ENCODE data around the gene AOPEP. TPM values are rescaled to one million over a fixed set of nuclear protein-coding genes. Genes with fewer than 3 reads are reported as not detected.

Gene AOPEP
- total RNA-seq, 5 donors from 2014 or later (not counting 1 experiment from before 2014, with no cell fraction given), result 10.4 to 14.8 (median 11.3) TPM

DNA sequence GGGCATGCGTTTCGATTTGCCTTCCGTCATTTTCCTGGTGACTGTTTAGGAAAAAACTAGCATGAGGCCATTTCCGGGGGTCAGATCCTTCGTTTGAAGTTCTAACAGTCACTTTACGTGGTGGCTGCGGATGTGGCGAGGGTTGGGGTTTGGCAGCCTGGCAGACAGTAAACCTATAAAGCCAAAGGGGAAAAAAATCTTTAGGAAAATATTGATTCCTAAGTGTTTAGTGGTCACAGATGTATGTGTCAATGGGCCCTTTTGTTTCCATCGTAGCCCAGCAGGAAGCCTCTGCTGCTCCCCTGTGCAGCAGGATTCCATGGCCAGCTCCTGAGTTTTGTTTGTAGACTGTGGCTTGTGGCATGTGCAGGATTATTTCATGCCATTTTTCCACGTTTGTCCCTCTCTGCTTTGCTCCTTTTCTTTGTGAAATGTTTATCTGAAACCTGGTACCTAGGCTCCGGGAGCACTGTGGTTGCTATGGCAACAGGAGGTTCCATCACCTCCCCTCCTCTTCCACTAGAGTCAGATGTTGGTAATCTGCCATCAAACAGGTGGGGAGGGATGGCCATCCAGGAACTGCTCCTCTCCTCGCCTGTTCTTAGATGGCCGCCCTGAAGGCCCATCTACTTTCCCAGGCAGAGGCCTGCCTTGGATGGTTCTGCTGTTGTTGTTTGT lies 202.3 kb downstream of the AOPEP start:
- CTCF ChIA-PET, result no interaction called here

GRCh38 chr9:94929369-94929756 lies 202.9 kb downstream of the AOPEP start:
- Histone ChIP-seq H3K4me3 (ENCODE audit: control insufficient read depth in 1 of 2, extremely low read depth in 1 of 2, low read length in 1 of 2) (no peak overlapping the region), H3K4me1 (ENCODE audit: control insufficient read depth in 1 of 2, extremely low read depth in 1 of 2, insufficient read depth in 2 of 2, low read length in 2 of 2) (no peaks in the 10 kb centered on the region), H3K27ac (ENCODE audit: low read length) (no peak overlapping the region), H3K27me3 (replicated peaks in 1 of 2; ENCODE audit: control insufficient read depth in 2 of 2, extremely low read depth in 1 of 2, insufficient read depth in 2 of 2, low read length in 1 of 2) (no peaks in the 10 kb centered on the region), H3K9me3 (no peaks in the 10 kb centered on the region), H3K36me3 (ENCODE audit: control insufficient read depth in 2 of 2, extremely low read depth in 1 of 2, insufficient read depth in 1 of 2, low read length in 1 of 2) (no peaks in the 10 kb centered on the region)
- peaks cover 33% of the 10 kb centered on the region for H3K36me3 Mint-ChIP-seq
- H3K9me3 Mint-ChIP-seq, result no peaks in the 10 kb centered on the region
- POLR2A ChIA-PET, result no interaction called here
- no peak overlapping the region for H3K4me3 Mint-ChIP-seq
- H3K4me1 Mint-ChIP-seq, result no peaks in the 10 kb centered on the region
- no peak overlapping the region for H3K27ac Mint-ChIP-seq
- no peak for DNase-seq
- no peaks in the 10 kb centered on the region for H3K27me3 Mint-ChIP-seq
- WGBS (ENCODE audit: insufficient coverage), result 90% methylated on average over 7 of the region's 9 CpGs
- ATAC-seq (replicated peaks in 1 of 4), result no peak
- CTCF ChIA-PET, result no interaction called here

More for the DNA sequence above, 202.3 kb downstream of the AOPEP start:
- ATAC-seq (replicated peaks in 1 of 4) (no peak), DNase-seq (no peak)
- Mint-ChIP-seq H3K4me1 (no peaks in the 10 kb centered on the region), H3K27ac (no peak overlapping the region), H3K27me3 (no peaks in the 10 kb centered on the region), H3K9me3 (no peaks in the 10 kb centered on the region), H3K4me3 (no peak overlapping the region), H3K36me3 (peaks cover 37% of the 10 kb centered on the region)
- no peaks in the 10 kb centered on the region for H3K27me3 ChIP-seq (replicated peaks in 1 of 2; ENCODE audit: control insufficient read depth in 2 of 2, extremely low read depth in 1 of 2, insufficient read depth in 2 of 2, low read length in 1 of 2)
- no peaks in the 10 kb centered on the region for H3K4me1 ChIP-seq (ENCODE audit: control insufficient read depth in 1 of 2, extremely low read depth in 1 of 2, insufficient read depth in 2 of 2, low read length in 2 of 2)
- H3K27ac ChIP-seq (ENCODE audit: low read length), result no peak overlapping the region
- H3K4me3 ChIP-seq (ENCODE audit: control insufficient read depth in 1 of 2, extremely low read depth in 1 of 2, low read length in 1 of 2), result no peak overlapping the region
- H3K36me3 ChIP-seq (ENCODE audit: control insufficient read depth in 2 of 2, extremely low read depth in 1 of 2, insufficient read depth in 1 of 2, low read length in 1 of 2), result peaks cover 0 to 2% of the 10 kb centered on the region in 2 donors
- POLR2A ChIA-PET, result no interaction called here
- H3K9me3 ChIP-seq, result no peaks in the 10 kb centered on the region
- 90% methylated on average over 8 of the region's 13 CpGs for WGBS (ENCODE audit: insufficient coverage)

DNA sequence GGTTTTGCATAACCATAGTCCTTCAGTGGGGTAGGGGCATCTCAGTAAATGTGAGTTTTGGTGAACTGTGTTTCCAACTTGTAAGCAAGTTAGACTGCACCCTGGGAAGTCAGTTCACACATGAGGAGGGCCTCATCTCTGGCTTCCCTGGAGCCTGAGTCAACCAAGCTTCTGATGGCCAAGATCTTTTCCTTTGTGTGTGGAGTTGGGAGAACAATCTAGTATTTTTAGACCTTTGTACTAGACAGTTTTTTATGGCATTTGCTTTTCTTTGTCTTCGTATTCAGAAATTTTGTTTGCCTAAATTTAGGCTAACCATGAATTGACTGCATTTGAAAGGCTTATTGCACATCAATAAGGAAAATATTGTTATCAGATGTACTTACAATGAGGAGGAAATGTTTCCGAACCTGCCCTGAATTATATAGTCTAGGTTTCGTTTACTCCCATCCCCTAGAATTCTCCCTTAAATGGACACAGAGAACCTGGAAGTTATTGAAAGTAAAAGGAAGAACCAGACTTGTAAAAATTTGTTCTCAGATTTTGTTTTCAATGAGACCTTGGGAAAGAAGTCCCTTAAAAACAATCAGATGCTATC lies 204.6 kb downstream of the AOPEP start:
- no peaks in the 10 kb centered on the region for H3K4me1 Mint-ChIP-seq
- H3K9me3 Mint-ChIP-seq, result no peaks in the 10 kb centered on the region
- CTCF ChIA-PET, result interaction anchor here in 1 of 2 donors (0.5 to 0.6 kb wide), 2 partner anchors 12 to 70 kb away, joined by 3 read pairs; no protein-coding TSS in a partner anchor
- Histone ChIP-seq H3K9me3 (no peaks in the 10 kb centered on the region), H3K27me3 (replicated peaks in 1 of 2; ENCODE audit: control insufficient read depth in 2 of 2, extremely low read depth in 1 of 2, insufficient read depth in 2 of 2, low read length in 1 of 2) (no peaks in the 10 kb centered on the region), H3K4me1 (ENCODE audit: control insufficient read depth in 1 of 2, extremely low read depth in 1 of 2, insufficient read depth in 2 of 2, low read length in 2 of 2) (no peaks in the 10 kb centered on the region), H3K36me3 (ENCODE audit: control insufficient read depth in 2 of 2, extremely low read depth in 1 of 2, insufficient read depth in 1 of 2, low read length in 1 of 2) (no peaks in the 10 kb centered on the region), H3K4me3 (ENCODE audit: control insufficient read depth in 1 of 2, extremely low read depth in 1 of 2, low read length in 1 of 2) (no peak overlapping the region), H3K27ac (ENCODE audit: low read length) (no peak overlapping the region)
- H3K27me3 Mint-ChIP-seq, result no peaks in the 10 kb centered on the region
- POLR2A ChIA-PET, result no interaction called here
- H3K27ac Mint-ChIP-seq, result no peak overlapping the region
- DNase-seq, result no peak
- no CpG with 5 or more reads among the region's 3 CpGs for WGBS (ENCODE audit: insufficient coverage)
- peaks cover 35% of the 10 kb centered on the region for H3K36me3 Mint-ChIP-seq
- ATAC-seq (replicated peaks in 1 of 4), result no peak
- no peak overlapping the region for H3K4me3 Mint-ChIP-seq

DNA sequence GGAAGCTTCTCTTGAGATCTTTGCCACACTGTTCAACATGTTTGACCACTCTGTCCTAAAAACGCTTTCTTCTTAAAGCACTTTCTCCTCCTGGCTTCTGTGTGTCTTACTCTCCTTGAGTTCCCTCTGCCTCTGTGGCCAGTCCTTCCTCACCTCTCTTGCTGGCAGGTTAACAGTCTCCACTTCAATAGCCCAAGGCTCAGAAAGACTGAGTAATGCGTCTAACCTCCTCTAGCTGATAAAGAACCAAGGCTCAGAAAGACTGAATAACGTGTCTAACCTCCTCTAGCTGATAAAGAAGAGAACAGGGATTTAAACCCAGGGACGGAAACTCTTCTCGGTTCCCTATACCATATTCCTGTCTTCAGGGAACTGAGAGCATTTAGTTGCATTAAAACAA lies 205.2 kb downstream of the AOPEP start:
- WGBS (ENCODE audit: insufficient coverage), result 90% methylated on average over 4 of the region's 5 CpGs
- CTCF ChIA-PET, result interaction anchor here in 1 of 2 donors (0.6 kb wide), 1 partner anchor 71 kb away, joined by 3 read pairs; no protein-coding TSS in a partner anchor

GRCh38 chr9:94932652-94933510 lies 206.4 kb downstream of the AOPEP start:
- ATAC-seq (replicated peaks in 1 of 4), result no peak
- no peaks in the 10 kb centered on the region for H3K9me3 ChIP-seq
- Mint-ChIP-seq H3K27me3 (no peaks in the 10 kb centered on the region), H3K9me3 (no peaks in the 10 kb centered on the region), H3K4me1 (no peaks in the 10 kb centered on the region), H3K27ac (no peak overlapping the region), H3K36me3 (peaks cover 37% of the 10 kb centered on the region), H3K4me3 (no peak overlapping the region)
- no peaks in the 10 kb centered on the region for H3K4me1 ChIP-seq (ENCODE audit: control insufficient read depth in 1 of 2, extremely low read depth in 1 of 2, insufficient read depth in 2 of 2, low read length in 2 of 2)
- DNase-seq, result no peak
- no peak overlapping the region for H3K27ac ChIP-seq (ENCODE audit: low read length)
- ChIA-PET CTCF (no interaction called here), POLR2A (interaction anchor here in 1 of 2 donors (0.6 kb wide), 1 partner anchor 21 kb away, joined by 3 read pairs; no protein-coding TSS in a partner anchor)
- H3K4me3 ChIP-seq (ENCODE audit: control insufficient read depth in 1 of 2, extremely low read depth in 1 of 2, low read length in 1 of 2), result no peak overlapping the region
- H3K27me3 ChIP-seq (replicated peaks in 1 of 2; ENCODE audit: control insufficient read depth in 2 of 2, extremely low read depth in 1 of 2, insufficient read depth in 2 of 2, low read length in 1 of 2), result no peaks in the 10 kb centered on the region
- no peaks in the 10 kb centered on the region for H3K36me3 ChIP-seq (ENCODE audit: control insufficient read depth in 2 of 2, extremely low read depth in 1 of 2, insufficient read depth in 1 of 2, low read length in 1 of 2)
- WGBS (ENCODE audit: insufficient coverage), result 90% methylated on average over 9 of the region's 12 CpGs

More for the DNA sequence above, 205.2 kb downstream of the AOPEP start:
- Mint-ChIP-seq H3K9me3 (no peaks in the 10 kb centered on the region), H3K36me3 (peaks cover 38% of the 10 kb centered on the region), H3K4me3 (no peak overlapping the region), H3K4me1 (no peaks in the 10 kb centered on the region), H3K27ac (no peak overlapping the region), H3K27me3 (no peaks in the 10 kb centered on the region)
- Histone ChIP-seq H3K27ac (ENCODE audit: low read length) (no peak overlapping the region), H3K4me1 (ENCODE audit: control insufficient read depth in 1 of 2, extremely low read depth in 1 of 2, insufficient read depth in 2 of 2, low read length in 2 of 2) (no peaks in the 10 kb centered on the region), H3K4me3 (ENCODE audit: control insufficient read depth in 1 of 2, extremely low read depth in 1 of 2, low read length in 1 of 2) (no peak overlapping the region), H3K27me3 (replicated peaks in 1 of 2; ENCODE audit: control insufficient read depth in 2 of 2, extremely low read depth in 1 of 2, insufficient read depth in 2 of 2, low read length in 1 of 2) (no peaks in the 10 kb centered on the region), H3K9me3 (no peaks in the 10 kb centered on the region), H3K36me3 (ENCODE audit: control insufficient read depth in 2 of 2, extremely low read depth in 1 of 2, insufficient read depth in 1 of 2, low read length in 1 of 2) (no peaks in the 10 kb centered on the region)
- POLR2A ChIA-PET, result no interaction called here
- DNase-seq (no peak), ATAC-seq (replicated peaks in 1 of 4) (no peak)

DNA sequence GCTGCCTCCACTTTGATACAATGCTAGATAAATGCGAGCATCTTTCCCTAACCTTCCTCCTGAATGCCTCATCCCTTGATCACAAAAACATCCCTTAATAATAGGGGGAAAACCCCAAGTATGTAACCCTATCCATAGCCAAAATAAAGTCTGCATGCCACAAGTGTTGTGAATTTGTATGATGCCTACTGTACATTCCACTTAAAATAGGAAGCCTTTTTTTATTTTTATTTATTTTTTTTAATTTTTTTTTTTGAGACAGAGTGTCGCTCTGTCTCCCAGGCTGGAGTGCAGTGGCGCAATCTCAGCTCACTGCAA lies 207.0 kb downstream of the AOPEP start:
- no peaks in the 10 kb centered on the region for H3K27me3 ChIP-seq (replicated peaks in 1 of 2; ENCODE audit: control insufficient read depth in 2 of 2, extremely low read depth in 1 of 2, insufficient read depth in 2 of 2, low read length in 1 of 2)
- H3K4me1 ChIP-seq (ENCODE audit: control insufficient read depth in 1 of 2, extremely low read depth in 1 of 2, insufficient read depth in 2 of 2, low read length in 2 of 2), result no peaks in the 10 kb centered on the region
- ATAC-seq (replicated peaks in 1 of 4), result no peak
- CTCF ChIA-PET, result no interaction called here
- no peak overlapping the region for H3K4me3 Mint-ChIP-seq
- H3K36me3 Mint-ChIP-seq, result peaks cover 39% of the 10 kb centered on the region
- H3K27ac ChIP-seq (ENCODE audit: low read length), result no peak overlapping the region
- no peaks in the 10 kb centered on the region for H3K9me3 ChIP-seq
- H3K4me1 Mint-ChIP-seq, result no peaks in the 10 kb centered on the region
- no peaks in the 10 kb centered on the region for H3K27me3 Mint-ChIP-seq
- DNase-seq, result no peak
- H3K27ac Mint-ChIP-seq, result no peak overlapping the region
- H3K9me3 Mint-ChIP-seq, result no peaks in the 10 kb centered on the region
- H3K4me3 ChIP-seq (ENCODE audit: control insufficient read depth in 1 of 2, extremely low read depth in 1 of 2, low read length in 1 of 2), result no peak overlapping the region
- POLR2A ChIA-PET, result interaction anchor here in 1 of 2 donors (0.6 kb wide), 1 partner anchor 22 kb away, joined by 3 read pairs; no protein-coding TSS in a partner anchor
- WGBS (ENCODE audit: insufficient coverage), result no CpG with 5 or more reads among the region's 3 CpGs
- H3K36me3 ChIP-seq (ENCODE audit: control insufficient read depth in 2 of 2, extremely low read depth in 1 of 2, insufficient read depth in 1 of 2, low read length in 1 of 2), result no peaks in the 10 kb centered on the region

Measured in T-cell (primary cell).